Heart right ventricle (tissue), 16 donors: ENCODE measurements around the gene LRRC15. TPM values are rescaled to one million over a fixed set of nuclear protein-coding genes. Genes with fewer than 3 reads are reported as not detected.
A peak's percentile ranks its signal among the peaks of the same experiment; 100 is the strongest.

Source experiments
- ATAC-seq, 8 donors: fragments of 200-7000 bp; cut with Tn5 transposase; one replicate each; pipeline ENCODE4 v1.9.1; 2020; ENCODE audit warnings: mild to moderate bottlenecking in 8 of 8, moderate library complexity in 8 of 8, moderate number of reproducible peaks in 1 of 8
- DNase-seq, 2 donors: peaks; one replicate each; pipeline ENCODE4 v3.0.0-alpha.2; 2020
- H3K27ac ChIP-seq, 10 donors: fragments of 200-600 bp; sonication (generic) in 2 of 10; one replicate each; pipeline versions ENCODE4 v1.5.0 to v1.8.0; 2020 to 2022; ENCODE audit warnings: mild to moderate bottlenecking in 3 of 10
- H3K27me3 ChIP-seq, 7 donors: fragments of 200-600 bp; one replicate each; pipeline ENCODE4 v1.8.0; 2021 to 2022; ENCODE audit warnings: mild to moderate bottlenecking in 2 of 7
- H3K36me3 ChIP-seq, 9 donors: fragments of 200-600 bp; sonication (generic) in 1 of 9; one replicate each; pipeline versions ENCODE4 v1.5.0 to v1.8.0; 2020 to 2022; ENCODE audit warnings: mild to moderate bottlenecking in 2 of 9
- H3K4me1 ChIP-seq, 9 donors: fragments of 200-600 bp; sonication (generic) in 1 of 9; one replicate each; pipeline versions ENCODE4 v1.5.0 to v1.8.0; 2020 to 2022; ENCODE audit warnings: mild to moderate bottlenecking in 4 of 9
- H3K4me3 ChIP-seq, 10 donors: fragments of 200-600 bp; sonication (generic) in 2 of 10; one replicate each; pipeline versions ENCODE4 v1.5.0 to v1.8.0; 2020 to 2022; ENCODE audit warnings: mild to moderate bottlenecking in 7 of 10, moderate library complexity in 2 of 10
- H3K9me3 ChIP-seq, 11 donors: fragments of 200-600 bp in 10 of 11; sonication (generic) in 2 of 11; one replicate each; pipeline versions ENCODE4 v1.5.0 to v1.8.0; 2013 to 2022; ENCODE audit warnings: mild to moderate bottlenecking in 2 of 11, control low read depth in 1 of 11, moderate library complexity in 1 of 11
- CTCF ChIP-seq, 9 donors: fragments of 200-600 bp; sonication (generic) in 2 of 9; IDR thresholded peaks; one replicate each; pipeline versions ENCODE4 v1.5.0 to v1.8.0; 2021 to 2022; ENCODE audit warnings: antibody characterized with exemption in 9 of 9, mild to moderate bottlenecking in 5 of 9, moderate library complexity in 1 of 9
- whole genome bisulfite sequencing, 2 donors: extraction: QIAGEN DNeasy Blood & Tissue Kit; methylation state at CpG; one replicate each; pipeline ENCODE4 v1.1.7; 2013; ENCODE audit warnings: inconsistent platforms in 1 of 2; 5-methylcytosine and 5-hydroxymethylcytosine counted together
- intact Hi-C, 10 donors: fragments of 100-400 bp; cut with DNase I; formaldehyde crosslinking; loops; one replicate each; pipeline versions ENCODE4 v1.11.1 to v1.14.2; 2022
- long read RNA-seq, 3 donors: library from polyadenylated mRNA; unstranded; transcript quantifications; one replicate each; pipeline ENCODE4 v2.0.0, GENCODE V29; 2020 to 2021
- polyA plus RNA-seq, 2 donors: library from polyadenylated mRNA; stranded (reverse); fragments of 200-250 nt; gene quantifications; one replicate each; pipeline ENCODE4 v1.2.3, GENCODE V29; 2013
- total RNA-seq, 10 donors: library from RNA; stranded (reverse); fragmentation: NEBNext Ultra II Directional in 3 of 10; extraction: Animal tissue kit (Norgen Biotek cat#: 25700) in 3 of 10; gene quantifications; one replicate each; pipeline versions ENCODE4 v1.2.1 to v1.2.4, GENCODE V29; 2021 to 2023
- donor health status: Arrhythmogenic right ventricular cardiomyopathy.
- donor health status: ischemic (EF 13 %, LVEDD 7.1; RV severe dilation, severe dysfunction).
- donor health status: healthy with polysubstance abuse.
- donor health status: DM: no; HTN: yes; CAD: no.
- donor health status: DM: no; HTN: no; CAD: no.
- donor health status: ischemic (EF 25% LVEDD 6.9; RV normal size, moderate dysfunction).
- donor health status: ischemic (EF 25% LVEDD 5.7; RV mildly dilated, moderate dysfunction).
- donor health status: healthy.
- donor health status: DM: yes; HTN: yes; CAD: no.
- donor health status: Ischemic cardiomyopathy.
- donor health status: ischemic (EF 35%, LVEDD 5.7; RV mildly dilated, moderate dysfunction).
- donor health status: nonischemic (EF 11% LVEDD 7.7; RV severe dilation, severe dysfunction).
- donor health status: DM: yes; HTN: yes; CAD: no.
- donor health status: PGD.
- donor health status: ischemic (EF 29% LVEDD 5.4; RV normal size, mild dysfunction).
- donor health status: nonischemic (EF 23%, LVEDD 6.1; RV moderate dilation, normal function).

The LRRC15 gene
- total RNA-seq: under 1 TPM in 9 of 10 donors, not detected in 1; 0.05 to 0.81 (median 0.41) TPM
- under 1 TPM; 0.07 to 0.10 TPM for polyA plus RNA-seq
- long read RNA-seq, donor 1: 0 reads
- long read RNA-seq, donor 2: 0 reads
- long read RNA-seq, donor 3: 0 reads

GRCh38 chr3:194369522-194370279, at the start of gene LRRC15:
LRRC15 (minus strand) TSS chr3:194369743; CDS start chr3:194361043, 8,700 bp downstream.
- H3K4me1 ChIP-seq: peaks cover 0 to 16% (median 5%) of the 10 kb centered on the region in 9 donors
- ATAC-seq: peak in 7 of 8 donors; percentile 61 to 77 (median 74)
- no peak for TF ChIP-seq CTCF (IDR thresholded peaks at IDR 0.05)

GRCh38 chr3:194418671-194419070, 49.1 kb upstream of the LRRC15 start:
- Histone ChIP-seq H3K4me3 (no peak overlapping the region), H3K9me3 (no peaks in the 10 kb centered on the region), H3K27ac (no peak overlapping the region), H3K36me3 (peaks cover 0 to 82% (median 12%) of the 10 kb centered on the region in 9 donors), H3K4me1 (peaks cover 0 to 21% (median 8%) of the 10 kb centered on the region in 9 donors), H3K27me3 (no peaks in the 10 kb centered on the region)
- no peak for DNase-seq
- WGBS, 2 donors: 91 to 93% methylated on average over 2 of the region's 2 CpGs
- intact Hi-C loops: no loop called here
- no peak for TF ChIP-seq CTCF (IDR thresholded peaks at IDR 0.05)
- ATAC-seq: no peak

More at GRCh38 chr3:194369522-194370279, at the start of gene LRRC15:
- Histone ChIP-seq H3K9me3 (no peaks in the 10 kb centered on the region), H3K27ac (no peak within 1 kb of the TSS), H3K4me3 (no peak within 1 kb of the TSS), H3K27me3 (peaks cover 0 to 36% (median 23%) of the 10 kb centered on the region in 7 donors), H3K36me3 (no peaks in the 10 kb centered on the region)
- DNase-seq: no peak
- intact Hi-C loops: no loop called here
- 20% methylated on average over 21 of the region's 21 CpGs for WGBS, 2 donors

GRCh38 chr3:194407423-194407822, 37.9 kb upstream of the LRRC15 start:
- H3K36me3 ChIP-seq: peaks cover 3 to 95% (median 15%) of the 10 kb centered on the region in 9 donors
- no peak for DNase-seq
- intact Hi-C loops: loop anchor here in 5 of 10 donors (2.0 to 10.0 kb wide), 6 partner anchors 73 to 743 kb away; no protein-coding TSS in a partner anchor
- no peak overlapping the region for H3K4me3 ChIP-seq
- H3K27ac ChIP-seq: no peak overlapping the region
- no peak for TF ChIP-seq CTCF (IDR thresholded peaks at IDR 0.05)
- H3K27me3 ChIP-seq: no peaks in the 10 kb centered on the region
- ATAC-seq: no peak
- H3K9me3 ChIP-seq: no peaks in the 10 kb centered on the region
- 87 to 88% methylated on average over 7 of the region's 7 CpGs for WGBS, 2 donors
- no peaks in the 10 kb centered on the region for H3K4me1 ChIP-seq

GRCh38 chr3:194405766-194406165, 36.2 kb upstream of the LRRC15 start:
- Histone ChIP-seq H3K9me3 (no peaks in the 10 kb centered on the region), H3K27me3 (no peaks in the 10 kb centered on the region), H3K4me1 (no peaks in the 10 kb centered on the region), H3K4me3 (no peak overlapping the region), H3K36me3 (peaks cover 3 to 81% (median 15%) of the 10 kb centered on the region in 9 donors), H3K27ac (no peak overlapping the region)
- 94 to 95% methylated on average over 2 of the region's 2 CpGs for WGBS, 2 donors
- ATAC-seq: no peak
- intact Hi-C loops: loop anchor here in 6 of 10 donors (2.0 to 10.0 kb wide), 6 partner anchors 71 to 741 kb away; no protein-coding TSS in a partner anchor
- TF ChIP-seq CTCF (IDR thresholded peaks at IDR 0.05): no peak
- no peak for DNase-seq
